ENCODE measurements around the gene PHF1. TPM values are rescaled to one million over a fixed set of nuclear protein-coding genes. Genes with fewer than 3 reads are reported as not detected.

PHF1 gene
- total and polyA plus RNA-seq, 2 experiments from 2014 or later = 24.5 to 44.9 TPM

- Histone ChIP-seq H3K4me3 (no peak overlapping the region), H3K4me1 (ENCODE audit: insufficient read depth) (peaks cover 14% of the 10 kb centered on the region), H3K9ac (no peak overlapping the region), H3K79me2 (ENCODE audit: insufficient read depth) (no peaks in the 10 kb centered on the region), H3K27ac (no peak overlapping the region), H3K36me3 (ENCODE audit: low read depth) (no peaks in the 10 kb centered on the region), H3K9me2 (ENCODE audit: insufficient read depth) (no peaks in the 10 kb centered on the region), H3F3A (ENCODE audit: insufficient read depth) (peaks cover 7% of the 10 kb centered on the region; the same call in 1 of the 2 replicates), H2AFZ (no peak overlapping the region), H4K20me1 (ENCODE audit: insufficient read depth) (no peaks in the 10 kb centered on the region), H3K9me3 (ENCODE audit: low read depth) (no peaks in the 10 kb centered on the region), H3K27me3 (replicated peaks; ENCODE audit: insufficient read depth) (no peaks in the 10 kb centered on the region), H3K4me2 (ENCODE audit: unreplicated experiment) (no peak overlapping the region)
- 93 to 95% methylated on average over 2 of the region's 2 CpGs for WGBS, 2 experiments (ENCODE audit: low coverage in 1 of 2, low lambda C conversion rate in 2 of 2, missing lambda C conversion rate in 2 of 2)
- in situ Hi-C loops (cut with MboI) = no loop called here
- DNase-seq = no peak
- no peak for TF ChIP-seq EZH2phosphoT487 (IDR thresholded peaks at IDR 0.05; ENCODE audit: insufficient read depth, low read depth)
Measured at GRCh38 chr6:33380272-33380981, 30.4 kb upstream of the PHF1 start.

DNA sequence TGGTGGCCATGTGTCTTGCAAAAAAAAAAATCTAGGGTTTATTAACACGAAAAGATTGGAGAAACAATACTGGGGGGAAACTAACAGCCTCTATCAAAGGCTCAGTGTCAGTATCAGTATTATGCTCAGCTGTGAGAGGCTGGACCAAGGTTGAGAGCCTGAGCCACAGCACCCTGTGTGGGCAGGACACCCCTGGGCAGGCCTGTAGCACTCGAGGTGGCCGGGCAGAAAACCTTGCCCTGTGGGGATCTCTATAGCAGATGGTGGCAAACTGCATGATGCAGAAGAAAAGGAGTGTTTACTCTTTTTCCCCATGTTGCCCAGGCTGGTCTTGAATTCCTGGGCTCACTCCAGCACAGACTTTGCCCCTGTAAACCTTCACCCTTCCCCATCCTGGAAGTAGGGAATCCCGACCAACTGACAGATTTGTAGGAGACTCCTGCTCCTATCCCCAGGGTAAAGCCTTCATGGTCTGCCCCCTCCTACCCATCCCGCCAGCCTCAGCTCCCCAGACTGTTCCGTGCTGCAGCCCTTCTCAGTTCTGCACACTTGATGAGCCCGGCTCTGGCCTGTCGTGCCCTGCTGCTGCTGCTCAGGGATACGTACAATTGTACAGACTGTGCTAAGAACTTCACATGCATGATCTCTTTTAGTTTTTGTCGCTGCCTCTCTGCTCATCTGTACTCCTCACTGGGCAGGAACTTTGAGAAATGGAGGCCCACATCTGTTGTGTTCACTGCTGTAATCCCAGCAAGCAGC, 27.2 kb upstream of the PHF1 start:
- Histone ChIP-seq H3K79me2 (ENCODE audit: insufficient read depth) (no peaks in the 10 kb centered on the region), H2AFZ (no peak overlapping the region), H3K27me3 (replicated peaks; ENCODE audit: insufficient read depth) (no peaks in the 10 kb centered on the region), H3K4me1 (ENCODE audit: insufficient read depth) (no peaks in the 10 kb centered on the region), H3K36me3 (ENCODE audit: low read depth) (no peaks in the 10 kb centered on the region), H3K9me2 (ENCODE audit: insufficient read depth) (no peaks in the 10 kb centered on the region), H3K4me3 (no peak overlapping the region), H3K4me2 (ENCODE audit: unreplicated experiment) (no peak overlapping the region), H3K9me3 (ENCODE audit: low read depth) (no peaks in the 10 kb centered on the region), H3K9ac (no peak overlapping the region), H4K20me1 (ENCODE audit: insufficient read depth) (no peaks in the 10 kb centered on the region), H3K27ac (no peak overlapping the region), H3F3A (ENCODE audit: insufficient read depth) (no peaks in the 10 kb centered on the region)
- WGBS, 2 experiments (ENCODE audit: low coverage in 1 of 2, low lambda C conversion rate in 2 of 2, missing lambda C conversion rate in 2 of 2) = 59 to 61% methylated on average over 10 of the region's 10 CpGs
- in situ Hi-C loops (cut with MboI) = no loop called here
- TF ChIP-seq EZH2phosphoT487 (IDR thresholded peaks at IDR 0.05; ENCODE audit: insufficient read depth, low read depth) = no peak
- no peak for TF ChIP-seq EZH2 (IDR thresholded peaks at IDR 0.05; ENCODE audit: insufficient read depth, poor library complexity, severe bottlenecking)
- no peak for DNase-seq

GRCh38 chr6:33384581-33385020, 26.2 kb upstream of the PHF1 start:
- in situ Hi-C loops (cut with MboI) = no loop called here
- Histone ChIP-seq H3K79me2 (ENCODE audit: insufficient read depth) (no peaks in the 10 kb centered on the region), H3K4me1 (ENCODE audit: insufficient read depth) (no peaks in the 10 kb centered on the region), H3F3A (ENCODE audit: insufficient read depth) (no peaks in the 10 kb centered on the region), H3K9ac (no peak overlapping the region), H3K9me3 (ENCODE audit: low read depth) (no peaks in the 10 kb centered on the region), H3K27me3 (replicated peaks; ENCODE audit: insufficient read depth) (no peaks in the 10 kb centered on the region), H2AFZ (peak overlapping the region; percentile 71), H4K20me1 (ENCODE audit: insufficient read depth) (no peaks in the 10 kb centered on the region), H3K27ac (no peak overlapping the region), H3K9me2 (ENCODE audit: insufficient read depth) (no peaks in the 10 kb centered on the region), H3K4me3 (no peak overlapping the region), H3K36me3 (ENCODE audit: low read depth) (no peaks in the 10 kb centered on the region), H3K4me2 (ENCODE audit: unreplicated experiment) (no peak overlapping the region)
- 2 to 5% methylated on average over 4 of the region's 4 CpGs for whole genome bisulfite sequencing, 2 experiments (ENCODE audit: low coverage in 1 of 2, low lambda C conversion rate in 2 of 2, missing lambda C conversion rate in 2 of 2)
- TF ChIP-seq EZH2phosphoT487 (IDR thresholded peaks at IDR 0.05; ENCODE audit: insufficient read depth, low read depth) (no peak), EZH2 (IDR thresholded peaks at IDR 0.05; ENCODE audit: insufficient read depth, poor library complexity, severe bottlenecking) (no peak)
- peak; percentile 90 for DNase-seq

DNA sequence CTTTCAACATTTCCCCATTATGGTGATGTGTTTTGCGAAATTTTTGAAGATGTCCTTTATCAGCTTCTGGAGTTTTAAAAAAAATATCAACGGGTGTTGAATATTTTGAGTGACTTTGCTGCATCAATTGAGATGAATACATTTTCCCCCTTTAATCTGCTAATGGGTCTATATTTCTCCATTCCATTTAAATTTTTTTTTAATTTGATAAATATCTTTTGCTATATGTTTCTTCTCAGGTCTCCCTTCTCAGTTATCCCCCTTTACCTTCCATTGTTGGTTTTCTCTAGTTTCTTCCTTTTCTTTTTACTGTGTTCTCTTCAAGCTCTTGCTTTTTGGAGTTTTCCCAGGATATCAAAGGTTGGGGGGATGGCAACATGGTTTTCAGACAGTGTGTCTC, 20.6 kb upstream of the PHF1 start:
- no peaks in the 10 kb centered on the region for H3K9me2 ChIP-seq (ENCODE audit: insufficient read depth)
- H3K9ac ChIP-seq = no peak overlapping the region
- no peaks in the 10 kb centered on the region for H3K9me3 ChIP-seq (ENCODE audit: low read depth)
- H4K20me1 ChIP-seq (ENCODE audit: insufficient read depth) = no peaks in the 10 kb centered on the region
- peaks cover 13% of the 10 kb centered on the region; the same call in 1 of the 2 replicates for H3F3A ChIP-seq (ENCODE audit: insufficient read depth)
- no peak for DNase-seq
- H3K36me3 ChIP-seq (ENCODE audit: low read depth) = no peaks in the 10 kb centered on the region
- no peak overlapping the region for H3K27ac ChIP-seq
- peaks cover 32% of the 10 kb centered on the region for H3K79me2 ChIP-seq (ENCODE audit: insufficient read depth)
- whole genome bisulfite sequencing, 2 experiments (ENCODE audit: low coverage in 1 of 2, low lambda C conversion rate in 2 of 2, missing lambda C conversion rate in 2 of 2) = 91 to 94% methylated on average over 2 of the region's 2 CpGs
- H2AFZ ChIP-seq = no peak overlapping the region
- no peak overlapping the region for H3K4me3 ChIP-seq
- no peak overlapping the region for H3K4me2 ChIP-seq (ENCODE audit: unreplicated experiment)
- peaks cover 8% of the 10 kb centered on the region; the same call in 1 of the 2 replicates for H3K4me1 ChIP-seq (ENCODE audit: insufficient read depth)
- in situ Hi-C loops (cut with MboI) = no loop called here
- TF ChIP-seq EZH2 (IDR thresholded peaks at IDR 0.05; ENCODE audit: insufficient read depth, poor library complexity, severe bottlenecking) (no peak), EZH2phosphoT487 (IDR thresholded peaks at IDR 0.05; ENCODE audit: insufficient read depth, low read depth) (no peak)
- H3K27me3 ChIP-seq (replicated peaks; ENCODE audit: insufficient read depth) = no peaks in the 10 kb centered on the region
